ENCODE data around the gene ADAM20.
"Not testable (repeated sequence)": the region's sequence is repeated elsewhere in the genome, so short reads cannot be mapped to it uniquely, and the experiment has no call there.

Gene ADAM20

DNA sequence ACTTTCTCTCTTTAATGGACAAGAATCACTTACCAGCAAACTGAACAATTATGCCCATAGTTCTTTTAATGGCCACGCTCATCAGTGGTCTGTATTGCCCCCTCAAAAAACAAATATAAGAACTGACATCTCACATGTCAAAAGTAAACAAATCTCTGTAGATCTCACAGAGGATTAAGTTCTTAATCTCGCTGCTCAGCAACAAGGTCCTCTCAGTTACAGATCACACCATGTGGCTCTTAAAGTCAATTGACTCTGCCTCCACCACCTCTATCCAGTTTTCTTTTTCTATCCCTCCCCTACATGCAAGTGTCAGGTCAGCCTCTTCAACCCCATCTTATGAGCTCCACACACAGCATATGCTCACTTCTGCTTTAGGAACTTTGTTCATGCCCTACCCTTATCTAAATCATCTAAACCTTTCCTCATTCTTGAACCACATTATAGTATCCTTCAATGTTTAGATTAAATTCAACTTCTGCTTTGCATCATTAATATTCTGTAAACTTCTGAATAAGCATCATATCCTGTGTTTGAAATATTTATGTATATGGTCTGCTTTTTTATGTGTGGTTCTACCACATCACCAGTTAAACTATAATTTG, 7.2 kb downstream of the ADAM20 start:
- Histone ChIP-seq H3K4me1 (ENCODE audit: control insufficient read depth, insufficient read depth, low read length) (no peaks in the 10 kb centered on the region), H3K36me3 (ENCODE audit: control insufficient read depth, insufficient read depth, low read length) (no peaks in the 10 kb centered on the region), H3K9me3 (ENCODE audit: control insufficient read depth, insufficient read depth, low read length) (no peaks in the 10 kb centered on the region), H3K9ac (ENCODE audit: low read depth, low read length) (no peak overlapping the region), H3K27me3 (ENCODE audit: control insufficient read depth, insufficient read depth, low read length) (no peaks in the 10 kb centered on the region), H3K4me3 (ENCODE audit: low read depth, low read length) (no peak overlapping the region)

DNA sequence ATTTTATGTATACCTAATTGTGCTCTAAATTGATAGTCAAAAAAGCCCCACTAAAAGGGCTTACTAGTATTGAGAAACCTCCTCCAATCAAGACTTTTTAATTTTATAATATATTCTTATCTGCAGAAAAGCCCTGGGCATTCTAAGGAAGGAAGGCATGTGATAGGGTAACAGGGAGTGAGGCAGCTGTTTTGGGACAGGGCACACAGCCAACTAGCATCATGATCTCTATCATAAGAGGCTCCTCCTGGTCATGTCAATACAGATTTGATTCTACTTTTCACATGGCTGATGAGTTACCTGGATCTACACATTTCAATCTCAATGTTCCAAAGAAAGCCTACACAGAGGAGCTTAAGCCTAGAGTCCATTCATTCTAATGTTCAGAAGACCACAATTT, 9.1 kb downstream of the ADAM20 start:
- no peak overlapping the region for H3K4me3 ChIP-seq (ENCODE audit: low read depth, low read length)
- H3K27me3 ChIP-seq (ENCODE audit: control insufficient read depth, insufficient read depth, low read length): no peaks in the 10 kb centered on the region
- H3K36me3 ChIP-seq (ENCODE audit: control insufficient read depth, insufficient read depth, low read length): no peaks in the 10 kb centered on the region
- no peaks in the 10 kb centered on the region for H3K4me1 ChIP-seq (ENCODE audit: control insufficient read depth, insufficient read depth, low read length)
- no peak overlapping the region for H3K9ac ChIP-seq (ENCODE audit: low read depth, low read length)
- no peaks in the 10 kb centered on the region for H3K9me3 ChIP-seq (ENCODE audit: control insufficient read depth, insufficient read depth, low read length)

DNA sequence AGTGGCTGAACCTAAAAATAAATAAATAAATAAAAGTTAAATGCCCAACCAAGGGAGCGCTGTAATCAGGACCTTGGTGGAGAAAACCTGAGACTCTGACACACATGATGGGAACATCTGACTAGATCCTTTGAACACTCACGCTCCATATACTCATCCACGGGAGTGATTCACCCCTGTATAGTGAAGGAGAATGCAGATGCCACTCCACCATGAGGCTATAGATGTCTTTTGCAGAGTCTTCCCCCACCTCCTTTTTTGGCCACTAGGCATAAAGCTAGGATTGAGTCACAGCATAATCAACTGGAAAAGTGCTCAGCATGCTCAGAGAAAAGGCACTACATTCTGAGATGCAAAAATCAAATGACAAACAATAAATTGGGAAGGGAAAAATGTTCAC, 19.0 kb downstream of the ADAM20 start:
- Histone ChIP-seq H3K9ac (ENCODE audit: low read depth, low read length) (no peak overlapping the region), H3K4me3 (ENCODE audit: low read depth, low read length) (no peak overlapping the region), H3K36me3 (ENCODE audit: control insufficient read depth, insufficient read depth, low read length) (no peaks in the 10 kb centered on the region), H3K27me3 (ENCODE audit: control insufficient read depth, insufficient read depth, low read length) (no peaks in the 10 kb centered on the region), H3K9me3 (ENCODE audit: control insufficient read depth, insufficient read depth, low read length) (no peaks in the 10 kb centered on the region), H3K4me1 (ENCODE audit: control insufficient read depth, insufficient read depth, low read length) (no peaks in the 10 kb centered on the region)

DNA sequence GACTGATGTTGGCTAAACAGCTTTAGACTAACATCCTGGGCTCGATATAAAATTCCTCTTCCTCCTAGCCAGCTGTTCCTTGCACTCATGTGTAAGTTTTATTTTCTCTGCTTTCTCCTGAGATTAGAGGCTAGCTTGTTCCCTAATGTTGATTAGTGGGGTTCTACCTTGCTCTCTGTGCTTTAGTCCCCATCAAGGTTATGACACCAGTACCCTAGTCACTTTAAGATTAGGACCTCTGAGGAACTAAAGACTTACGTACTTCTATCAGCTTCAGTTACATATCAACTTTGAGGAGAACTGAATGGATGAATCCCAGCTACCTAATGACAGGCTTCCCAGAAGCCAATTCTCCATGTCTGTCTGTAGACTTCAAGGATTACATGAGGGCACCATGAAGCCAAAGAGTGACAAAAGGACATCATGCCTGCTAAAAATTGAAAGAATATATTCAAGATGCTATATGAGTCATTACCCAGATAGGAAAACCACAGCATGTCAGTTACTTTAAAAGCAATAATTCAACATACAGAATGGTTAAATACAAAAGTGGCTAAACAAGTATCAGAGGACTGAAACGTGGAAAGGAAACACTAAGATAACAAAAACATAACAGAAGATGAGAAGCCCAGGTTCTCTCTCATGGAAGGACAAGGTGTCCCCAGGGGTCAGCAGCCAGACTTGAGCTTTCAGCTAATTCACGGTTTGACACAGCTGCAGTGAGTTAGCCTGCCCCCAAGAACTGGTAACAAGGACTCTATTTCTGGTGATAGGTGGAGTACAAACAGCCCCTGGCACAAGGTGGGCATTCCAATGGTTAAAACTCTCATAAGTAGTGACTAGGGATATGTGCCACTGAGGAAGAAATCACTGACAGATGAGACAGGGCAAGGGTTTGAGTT, 20.4 kb downstream of the ADAM20 start:
- Histone ChIP-seq H3K9me3 (ENCODE audit: control insufficient read depth, insufficient read depth, low read length) (no peaks in the 10 kb centered on the region), H3K36me3 (ENCODE audit: control insufficient read depth, insufficient read depth, low read length) (no peaks in the 10 kb centered on the region), H3K4me3 (ENCODE audit: low read depth, low read length) (no peak overlapping the region), H3K27me3 (ENCODE audit: control insufficient read depth, insufficient read depth, low read length) (no peaks in the 10 kb centered on the region), H3K9ac (ENCODE audit: low read depth, low read length) (no peak overlapping the region), H3K4me1 (ENCODE audit: control insufficient read depth, insufficient read depth, low read length) (no peaks in the 10 kb centered on the region)

DNA sequence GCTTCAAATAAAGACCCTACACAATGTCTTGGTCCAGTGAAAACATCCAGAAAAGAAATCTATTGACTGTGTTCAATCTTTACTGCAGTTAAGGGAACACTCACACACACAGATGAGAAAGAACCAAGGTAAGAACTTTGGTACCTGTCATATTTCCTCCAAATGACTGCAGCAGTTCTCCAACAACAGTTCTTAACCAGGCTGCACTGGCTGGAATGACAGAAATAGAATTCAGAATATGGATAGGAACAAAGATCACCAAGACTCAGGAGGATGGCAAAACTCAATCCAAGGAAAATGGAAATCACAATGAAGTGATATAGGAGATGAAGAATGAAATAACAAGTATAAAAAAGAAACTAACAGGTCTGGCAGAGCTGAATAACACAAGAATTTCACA, 36.6 kb downstream of the ADAM20 start:
- H3K9ac ChIP-seq (ENCODE audit: low read depth, low read length): no peak overlapping the region
- H3K4me1 ChIP-seq (ENCODE audit: control insufficient read depth, insufficient read depth, low read length): no peaks in the 10 kb centered on the region
- no peak overlapping the region for H3K4me3 ChIP-seq (ENCODE audit: low read depth, low read length)
- no peaks in the 10 kb centered on the region for H3K36me3 ChIP-seq (ENCODE audit: control insufficient read depth, insufficient read depth, low read length)
- no peaks in the 10 kb centered on the region for H3K9me3 ChIP-seq (ENCODE audit: control insufficient read depth, insufficient read depth, low read length)
- H3K27me3 ChIP-seq (ENCODE audit: control insufficient read depth, insufficient read depth, low read length): no peaks in the 10 kb centered on the region

DNA sequence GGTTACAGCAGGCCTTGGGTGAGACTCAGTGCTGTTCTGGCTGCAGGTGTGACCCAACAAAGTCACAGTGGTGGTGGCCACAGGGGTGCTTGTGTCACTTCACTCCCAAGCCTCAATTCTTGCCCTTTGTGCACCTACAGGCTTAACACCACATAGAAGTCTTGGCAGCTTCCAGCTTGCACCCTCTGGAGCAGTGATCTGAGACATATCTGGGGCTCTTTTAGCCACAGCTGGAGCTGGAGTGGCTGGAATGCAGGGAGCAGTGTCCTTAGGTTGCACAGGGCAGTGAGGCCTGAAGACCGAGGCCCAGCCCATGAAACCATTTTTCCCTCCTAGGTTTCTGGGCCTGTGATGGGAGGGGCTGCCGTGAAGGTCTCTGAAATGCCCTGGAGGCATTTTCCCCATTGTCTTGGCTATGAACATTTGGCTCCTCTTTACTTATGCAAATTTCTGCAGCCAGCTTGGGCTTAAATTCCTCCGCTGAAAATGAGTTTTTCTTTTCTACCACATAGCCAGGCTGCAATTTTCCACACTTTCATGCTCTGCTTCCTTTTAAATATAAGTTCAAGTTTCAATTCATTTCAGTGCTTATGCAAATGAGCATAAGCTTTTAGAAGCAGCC, 45.1 kb downstream of the ADAM20 start:
- Histone ChIP-seq H3K9me3 (ENCODE audit: control insufficient read depth, insufficient read depth, low read length) (peaks cover 13% of the 10 kb centered on the region), H3K4me1 (ENCODE audit: control insufficient read depth, insufficient read depth, low read length) (no peaks in the 10 kb centered on the region), H3K27me3 (ENCODE audit: control insufficient read depth, insufficient read depth, low read length) (no peaks in the 10 kb centered on the region), H3K4me3 (ENCODE audit: low read depth, low read length) (no peak overlapping the region), H3K9ac (ENCODE audit: low read depth, low read length) (no peak overlapping the region), H3K36me3 (ENCODE audit: control insufficient read depth, insufficient read depth, low read length) (no peaks in the 10 kb centered on the region)

DNA sequence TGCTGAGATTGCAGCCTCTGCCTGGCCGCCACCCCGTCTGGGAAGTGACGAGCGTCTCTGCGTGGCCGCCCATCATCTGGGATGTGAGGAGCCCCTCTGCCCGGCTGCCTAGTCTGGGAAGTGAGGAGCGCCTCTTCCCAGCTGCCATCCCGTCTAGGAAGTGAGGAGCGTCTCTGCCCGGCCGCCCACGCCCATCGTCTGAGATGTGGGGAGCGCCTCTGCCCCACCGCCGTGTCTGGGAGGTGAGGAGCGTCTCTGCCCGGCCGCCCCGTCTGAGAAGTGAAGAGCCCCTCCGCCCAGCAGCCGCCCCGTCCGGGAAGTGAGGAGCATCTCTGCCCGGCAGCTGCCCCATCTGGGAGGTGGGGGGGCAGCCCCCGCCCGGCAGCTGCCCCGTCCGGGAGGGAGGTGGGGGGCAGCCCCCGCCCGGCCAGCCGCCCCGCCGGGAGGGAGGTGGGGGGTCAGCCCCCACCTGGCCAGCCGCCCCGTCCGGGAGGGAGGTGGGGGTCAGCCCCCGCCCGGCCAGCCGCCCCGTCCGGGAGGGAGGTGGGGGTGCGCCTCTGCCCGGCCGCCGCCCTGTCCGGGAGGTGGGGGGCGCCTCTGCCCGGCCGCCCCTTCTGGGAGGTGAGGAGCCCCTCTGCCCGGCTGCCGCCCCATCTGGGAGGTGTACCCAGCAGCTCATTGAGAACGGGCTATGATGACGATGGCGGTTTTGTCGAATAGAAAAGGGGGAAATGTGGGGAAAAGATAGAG, 57.3 kb downstream of the ADAM20 start:
- H3K27me3 ChIP-seq (ENCODE audit: control insufficient read depth, insufficient read depth, low read length); H3K9me3 ChIP-seq (ENCODE audit: control insufficient read depth, insufficient read depth, low read length); H3K4me1 ChIP-seq (ENCODE audit: control insufficient read depth, insufficient read depth, low read length); H3K4me3 ChIP-seq (ENCODE audit: low read depth, low read length); H3K36me3 ChIP-seq (ENCODE audit: control insufficient read depth, insufficient read depth, low read length); H3K9ac ChIP-seq (ENCODE audit: low read depth, low read length): not testable (repeated sequence)

DNA sequence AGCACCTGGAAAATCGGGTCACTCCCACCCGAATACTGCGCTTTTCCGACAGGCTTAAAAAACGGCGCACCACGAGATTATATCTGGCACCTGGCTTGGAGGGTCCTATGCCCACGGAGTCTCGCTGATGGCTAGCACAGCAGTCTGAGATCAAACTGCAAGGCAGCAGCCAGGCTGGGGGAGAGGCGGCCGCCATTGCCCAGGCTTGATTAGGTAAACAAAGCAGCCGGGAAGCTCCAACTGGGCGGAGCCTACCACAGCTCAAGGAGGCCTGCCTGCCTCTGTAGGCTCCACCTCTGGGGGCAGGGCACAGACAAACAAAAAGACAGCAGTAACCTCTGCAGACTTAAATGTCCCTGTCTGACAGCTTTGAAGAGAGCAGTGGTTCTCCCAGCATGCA, 59.3 kb downstream of the ADAM20 start:
- H3K27me3 ChIP-seq (ENCODE audit: control insufficient read depth, insufficient read depth, low read length); H3K9me3 ChIP-seq (ENCODE audit: control insufficient read depth, insufficient read depth, low read length); H3K4me1 ChIP-seq (ENCODE audit: control insufficient read depth, insufficient read depth, low read length); H3K9ac ChIP-seq (ENCODE audit: low read depth, low read length); H3K4me3 ChIP-seq (ENCODE audit: low read depth, low read length); H3K36me3 ChIP-seq (ENCODE audit: control insufficient read depth, insufficient read depth, low read length): not testable (repeated sequence)

DNA sequence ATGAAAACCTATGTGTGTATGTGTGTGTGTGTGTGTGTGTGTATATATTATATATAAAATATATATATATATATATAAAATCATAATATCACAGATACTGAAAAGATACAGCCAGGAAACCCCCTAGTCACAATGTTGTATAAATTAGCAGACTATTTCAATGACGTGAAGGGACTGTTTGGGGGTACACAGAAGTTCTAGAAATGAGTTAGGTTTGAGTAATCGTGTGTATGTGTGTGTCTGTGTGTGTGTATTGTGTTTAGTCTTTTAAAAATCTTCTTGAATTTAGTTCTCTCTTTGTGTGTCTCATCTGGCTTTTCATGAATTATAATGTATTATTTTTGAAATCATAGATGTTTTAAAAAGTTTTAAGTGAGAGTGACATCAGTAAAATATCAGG, 61.0 kb downstream of the ADAM20 start:
- no peak overlapping the region for H3K9ac ChIP-seq (ENCODE audit: low read depth, low read length)
- H3K27me3 ChIP-seq (ENCODE audit: control insufficient read depth, insufficient read depth, low read length): no peaks in the 10 kb centered on the region
- no peak overlapping the region for H3K4me3 ChIP-seq (ENCODE audit: low read depth, low read length)
- no peaks in the 10 kb centered on the region for H3K36me3 ChIP-seq (ENCODE audit: control insufficient read depth, insufficient read depth, low read length)
- H3K4me1 ChIP-seq (ENCODE audit: control insufficient read depth, insufficient read depth, low read length): peaks cover 7% of the 10 kb centered on the region
- no peaks in the 10 kb centered on the region for H3K9me3 ChIP-seq (ENCODE audit: control insufficient read depth, insufficient read depth, low read length)
